ENCODE measurements around the gene CRYGS. TPM values are rescaled to one million over a fixed set of nuclear protein-coding genes. Genes with fewer than 3 reads are reported as not detected.
A peak's percentile ranks its signal among the peaks of the same experiment; 100 is the strongest.
"Not testable (repeated sequence)": the region's sequence is repeated elsewhere in the genome, so short reads cannot be mapped to it uniquely, and the experiment has no call there.

Gene CRYGS
- total RNA-seq, 1 donor from 2014 or later: 4.8 TPM

DNA sequence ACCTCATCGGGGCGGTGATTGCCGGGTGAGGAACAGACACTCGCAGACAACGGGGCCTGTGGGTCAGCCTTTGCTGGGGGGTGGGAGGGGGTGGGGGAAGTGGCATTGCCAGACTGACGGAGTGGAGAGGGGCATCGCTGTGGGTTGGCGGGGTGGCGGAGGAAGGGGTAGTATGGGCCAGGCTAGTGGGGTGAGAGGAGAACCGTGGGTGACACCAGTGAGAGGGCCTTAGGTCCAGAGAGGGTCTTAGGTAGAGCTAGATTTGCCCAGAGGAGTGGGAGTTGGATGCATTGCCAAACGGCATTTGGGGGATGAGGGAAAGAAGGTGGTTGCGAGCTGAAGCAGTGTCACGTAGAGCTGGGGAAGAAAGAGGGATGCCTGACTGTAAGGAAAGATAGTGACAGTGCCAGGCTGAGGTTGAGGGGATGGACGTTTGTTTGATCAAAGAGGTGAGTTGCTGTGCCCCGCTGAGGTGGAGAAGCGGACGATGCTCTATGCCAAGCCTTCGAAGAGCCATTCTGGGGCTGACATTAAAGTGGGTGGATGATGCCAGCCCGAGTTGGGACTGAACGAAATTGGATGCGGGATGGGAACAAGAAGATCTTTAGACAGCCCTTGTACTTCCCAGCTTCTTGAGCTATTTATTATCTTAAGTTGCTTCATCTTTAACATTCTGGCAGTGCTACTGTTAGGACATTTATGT, 26.9 kb upstream of the CRYGS start:
- Mint-ChIP-seq H3K27me3 (no peaks in the 10 kb centered on the region), H3K9me3 (no peaks in the 10 kb centered on the region), H3K36me3 (ENCODE audit: low read depth) (peaks cover 45% of the 10 kb centered on the region), H3K27ac (peak overlapping the region; percentile 99), H3K4me3 (peak overlapping the region; percentile 90), H3K4me1 (peaks cover 46% of the 10 kb centered on the region)
- intact Hi-C loops (cut with micrococcal nuclease): loop anchor here (1.0 to 5.0 kb wide), 6 partner anchors 46 to 633 kb away; partner anchors contain the start of genes EIF4A2, ETV5, RFC4 and TRA2B
- DNase-seq: no peak

DNA sequence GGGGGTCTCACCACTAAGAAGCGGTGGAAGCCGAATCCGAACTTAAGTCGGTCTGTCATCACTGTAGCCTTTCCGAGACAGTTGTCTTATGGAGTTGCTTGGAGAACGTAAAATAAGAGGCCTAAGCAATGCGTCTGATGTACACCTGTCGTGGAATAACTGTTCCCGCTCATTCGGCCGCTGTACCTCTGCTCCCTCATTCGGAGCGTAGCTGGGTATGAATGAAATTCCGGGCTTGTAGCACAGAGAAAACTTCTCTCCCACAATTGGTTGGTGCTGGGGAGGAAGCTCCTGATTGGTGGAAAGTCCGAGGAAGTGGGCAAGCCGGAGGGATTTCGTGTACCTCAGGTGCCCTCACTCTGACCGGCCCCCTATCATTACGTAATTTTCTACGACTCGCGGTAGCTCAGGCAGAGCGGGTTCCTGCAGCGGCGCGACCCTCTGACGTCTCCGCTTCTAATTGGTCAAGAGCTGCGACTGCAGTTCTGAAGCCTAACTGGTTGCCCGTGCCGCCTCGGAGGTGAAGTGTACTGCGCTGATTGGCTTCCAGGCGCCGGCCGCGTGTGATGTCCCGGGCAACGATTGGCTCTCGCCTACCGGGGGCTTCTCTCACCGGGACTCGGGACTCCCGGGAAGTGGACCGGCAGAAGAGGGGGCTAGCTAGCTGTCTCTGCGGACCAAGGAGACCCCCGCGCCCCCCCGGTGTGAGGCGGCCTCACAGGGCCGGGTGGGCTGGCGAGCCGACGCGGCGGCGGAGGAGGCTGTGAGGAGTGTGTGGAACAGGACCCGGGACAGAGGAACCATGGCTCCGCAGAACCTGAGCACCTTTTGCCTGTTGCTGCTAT, 26.1 kb upstream of the CRYGS start, which contains the start of gene DNAJB11:
Gene DNAJB11 (plus strand): TSS at position 625 of the 845 bp plus-strand sequence. CDS start 178 bp downstream, at position 803.
- Mint-ChIP-seq H3K4me3 (peak within 1 kb of the TSS; percentile 90), H3K4me1 (peaks cover 47% of the 10 kb centered on the region), H3K36me3 (ENCODE audit: low read depth) (peaks cover 37% of the 10 kb centered on the region), H3K27ac (peak within 1 kb of the TSS; percentile 99), H3K27me3 (no peaks in the 10 kb centered on the region), H3K9me3 (no peaks in the 10 kb centered on the region)
- intact Hi-C loops (cut with micrococcal nuclease): loop anchor here (1.0 to 5.0 kb wide), 6 partner anchors 46 to 632 kb away; partner anchors contain the start of genes EIF4A2, ETV5, RFC4 and TRA2B
- DNase-seq: peak; percentile 99

GRCh38 chr3:186569779-186570095, 25.6 kb upstream of the CRYGS start:
- H3K27me3 Mint-ChIP-seq: no peaks in the 10 kb centered on the region
- H3K4me1 Mint-ChIP-seq: peaks cover 45% of the 10 kb centered on the region
- H3K9me3 Mint-ChIP-seq: no peaks in the 10 kb centered on the region
- H3K36me3 Mint-ChIP-seq (ENCODE audit: low read depth): peaks cover 35% of the 10 kb centered on the region
- intact Hi-C loops (cut with micrococcal nuclease): loop anchor here (1.0 to 5.0 kb wide), 7 partner anchors 47 to 631 kb away; partner anchors contain the start of genes EIF4A2, ETV5, RFC4 and ST6GAL1
- H3K27ac Mint-ChIP-seq: peak overlapping the region; percentile 99
- DNase-seq: no peak
- peak overlapping the region; percentile 90 for H3K4me3 Mint-ChIP-seq

GRCh38 chr3:186569361-186569760, 25.2 kb upstream of the CRYGS start:
- Mint-ChIP-seq H3K4me3 (peak overlapping the region; percentile 90), H3K27ac (peak overlapping the region; percentile 99), H3K4me1 (peaks cover 45% of the 10 kb centered on the region), H3K36me3 (ENCODE audit: low read depth) (peaks cover 35% of the 10 kb centered on the region)
- DNase-seq: peak; percentile 55
- not testable (repeated sequence) for H3K27me3 Mint-ChIP-seq, H3K9me3 Mint-ChIP-seq
- intact Hi-C loops (cut with micrococcal nuclease): loop anchor here (5.0 kb wide), 1 partner anchor 363 kb away; the partner anchor contains the start of gene ST6GAL1

DNA sequence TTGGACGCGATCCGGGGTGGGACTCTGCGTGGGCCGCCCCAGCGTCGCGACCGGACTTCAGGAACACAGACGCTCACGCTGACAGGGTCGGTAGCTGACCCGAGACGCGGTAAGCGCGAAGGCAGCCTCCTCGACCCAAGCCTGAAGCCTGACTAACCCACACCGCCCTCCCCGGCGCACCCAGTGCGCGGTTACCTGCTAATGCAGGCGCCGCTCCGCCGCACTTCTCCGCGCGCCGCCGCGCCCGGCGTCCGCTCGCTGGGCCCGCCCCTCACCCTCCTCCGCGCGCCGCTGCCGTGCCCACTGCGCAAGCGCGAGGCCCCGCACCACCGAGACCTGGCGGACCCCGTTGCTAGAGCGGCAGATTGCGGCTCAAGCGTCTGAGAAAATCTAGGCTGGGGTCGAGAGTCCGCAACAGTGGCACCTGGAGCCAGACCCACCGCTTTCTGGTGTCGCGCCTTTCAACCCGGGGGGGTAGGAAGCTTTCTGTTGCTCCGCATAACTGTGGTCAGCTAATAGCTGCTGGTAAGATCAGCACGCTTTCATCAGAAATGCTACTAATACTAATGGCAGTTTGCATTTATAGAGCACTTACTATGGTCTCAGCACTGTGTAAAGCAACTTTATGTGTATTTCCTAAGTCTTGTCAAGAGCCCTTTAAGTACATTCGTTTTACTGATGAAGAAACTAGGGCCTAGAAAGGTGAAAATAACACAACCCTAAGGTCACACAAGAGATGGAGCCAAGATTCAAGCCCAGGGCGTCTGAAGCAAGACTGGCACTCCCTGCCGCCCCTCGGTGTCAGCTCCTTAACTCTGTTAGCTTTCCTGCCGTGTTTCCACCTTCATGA, 23.1 kb upstream of the CRYGS start, which contains the start of gene TBCCD1:
Gene TBCCD1 (minus strand): TSS at position 268 of the 850 bp plus-strand sequence. CDS start 3,010 bp downstream, outside the sequence.
- peaks cover 48% of the 10 kb centered on the region for H3K4me1 Mint-ChIP-seq
- peak within 1 kb of the TSS; percentile 89 for H3K27ac Mint-ChIP-seq
- peaks cover 31% of the 10 kb centered on the region for H3K36me3 Mint-ChIP-seq (ENCODE audit: low read depth)
- intact Hi-C loops (cut with micrococcal nuclease): loop anchor here (2.0 to 5.0 kb wide), 2 partner anchors 32 to 365 kb away; partner anchors contain the start of gene ST6GAL1
- H3K4me3 Mint-ChIP-seq: peak within 1 kb of the TSS; percentile 97
- no peaks in the 10 kb centered on the region for H3K9me3 Mint-ChIP-seq
- peak; percentile 99 for DNase-seq
- H3K27me3 Mint-ChIP-seq: no peaks in the 10 kb centered on the region

DNA sequence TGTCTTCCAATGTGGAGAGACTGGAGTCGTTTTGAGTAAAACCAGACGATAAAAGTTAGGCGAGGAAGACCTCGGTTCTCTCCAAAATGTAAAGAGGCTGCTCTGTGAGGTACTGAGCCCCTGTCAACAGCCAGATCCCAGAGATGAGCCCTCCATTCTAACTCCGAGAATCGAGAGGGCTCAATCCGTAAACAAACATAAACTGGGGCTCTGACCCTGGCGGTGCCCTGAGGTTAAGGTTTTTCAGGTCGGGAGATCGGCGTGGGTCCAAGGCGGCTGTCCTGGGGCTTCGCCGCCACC, 22.5 kb upstream of the CRYGS start:
- peaks cover 31% of the 10 kb centered on the region for H3K36me3 Mint-ChIP-seq (ENCODE audit: low read depth)
- no peaks in the 10 kb centered on the region for H3K9me3 Mint-ChIP-seq
- intact Hi-C loops (cut with micrococcal nuclease): loop anchor here (2.0 to 5.0 kb wide), 2 partner anchors 32 to 366 kb away; partner anchors contain the start of gene ST6GAL1
- peak overlapping the region; percentile 89 for H3K27ac Mint-ChIP-seq
- DNase-seq: no peak
- peaks cover 44% of the 10 kb centered on the region for H3K4me1 Mint-ChIP-seq
- no peaks in the 10 kb centered on the region for H3K27me3 Mint-ChIP-seq
- H3K4me3 Mint-ChIP-seq: peak overlapping the region; percentile 97

DNA sequence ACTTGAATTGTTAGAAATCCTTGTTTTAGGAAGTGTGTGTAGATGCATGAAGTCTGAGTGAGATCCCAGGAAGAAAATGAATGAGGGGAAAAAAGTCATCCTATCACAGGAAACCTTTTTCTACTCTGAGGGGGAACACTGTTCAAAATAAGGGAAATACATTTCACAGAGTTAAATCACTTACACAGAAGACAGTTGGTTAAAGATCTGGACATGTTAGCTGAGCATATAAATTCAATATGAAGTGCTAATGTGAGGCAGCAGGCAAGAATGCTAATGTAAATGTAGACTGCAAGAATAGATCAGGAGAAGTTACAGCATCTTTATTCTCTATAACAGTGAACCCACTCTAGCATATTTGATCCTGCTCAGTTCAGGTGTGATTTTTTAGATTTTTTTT, 20.4 kb upstream of the CRYGS start:
- intact Hi-C loops (cut with micrococcal nuclease): no loop called here
- Mint-ChIP-seq H3K27me3 (no peaks in the 10 kb centered on the region), H3K9me3 (no peaks in the 10 kb centered on the region), H3K27ac (no peak overlapping the region), H3K4me3 (no peak overlapping the region), H3K4me1 (peaks cover 36% of the 10 kb centered on the region), H3K36me3 (ENCODE audit: low read depth) (peaks cover 33% of the 10 kb centered on the region)
- DNase-seq: no peak

- H3K4me3 Mint-ChIP-seq: no peak overlapping the region
- no peaks in the 10 kb centered on the region for H3K4me1 Mint-ChIP-seq
- peaks cover 32% of the 10 kb centered on the region for H3K36me3 Mint-ChIP-seq (ENCODE audit: low read depth)
- DNase-seq: no peak
- H3K27me3 Mint-ChIP-seq: no peaks in the 10 kb centered on the region
- intact Hi-C loops (cut with micrococcal nuclease): no loop called here
- H3K9me3 Mint-ChIP-seq: no peaks in the 10 kb centered on the region
- no peak overlapping the region for H3K27ac Mint-ChIP-seq
Measured at GRCh38 chr3:186552408-186553031, 8.3 kb upstream of the CRYGS start.

DNA sequence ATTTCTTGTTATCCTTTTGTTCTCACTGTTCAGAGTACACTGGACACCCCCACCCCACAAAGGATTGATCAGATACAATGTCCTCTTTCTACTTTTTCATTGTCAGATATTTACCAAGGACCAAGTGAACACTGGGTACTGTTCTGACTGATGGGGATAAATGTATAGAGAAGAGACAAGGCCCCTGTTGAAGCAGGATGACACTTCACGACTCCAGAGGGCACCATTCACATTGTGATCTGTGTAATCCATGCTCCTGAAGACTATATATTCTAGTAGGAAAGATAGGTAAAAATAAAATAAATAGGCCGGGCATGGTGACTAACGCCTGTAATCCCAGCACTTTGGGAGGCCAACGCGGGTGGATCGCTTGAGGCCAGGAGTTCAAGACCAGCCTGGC, 7.2 kb upstream of the CRYGS start:
- no peak overlapping the region for H3K27ac Mint-ChIP-seq
- no peaks in the 10 kb centered on the region for H3K4me1 Mint-ChIP-seq
- H3K9me3 Mint-ChIP-seq: no peaks in the 10 kb centered on the region
- intact Hi-C loops (cut with micrococcal nuclease): no loop called here
- peaks cover 24% of the 10 kb centered on the region for H3K36me3 Mint-ChIP-seq (ENCODE audit: low read depth)
- no peak overlapping the region for H3K4me3 Mint-ChIP-seq
- DNase-seq: no peak
- no peaks in the 10 kb centered on the region for H3K27me3 Mint-ChIP-seq

DNA sequence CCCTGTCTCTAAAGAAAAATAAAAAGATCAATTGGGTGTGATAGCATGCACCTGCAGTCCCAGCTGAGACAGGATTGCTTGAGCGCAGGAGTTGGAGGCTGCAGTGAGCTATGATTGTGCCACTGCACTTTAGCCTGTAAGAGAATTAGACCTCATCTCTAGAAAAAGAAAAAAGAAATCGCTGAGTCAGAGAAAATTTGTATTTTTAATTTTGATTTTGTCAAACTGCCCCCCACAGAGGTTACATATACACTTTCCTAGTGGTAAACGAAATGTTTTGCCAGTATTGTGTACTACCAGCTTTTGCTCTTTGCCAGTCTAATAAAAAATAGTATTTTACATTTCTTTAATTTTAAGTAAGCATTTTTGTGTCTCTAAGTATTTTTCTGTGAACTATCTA, 5.3 kb upstream of the CRYGS start:
- Mint-ChIP-seq H3K27me3 (no peaks in the 10 kb centered on the region), H3K4me1 (no peaks in the 10 kb centered on the region), H3K4me3 (no peak overlapping the region), H3K27ac (no peak overlapping the region), H3K36me3 (ENCODE audit: low read depth) (peaks cover 20% of the 10 kb centered on the region), H3K9me3 (no peaks in the 10 kb centered on the region)
- DNase-seq: no peak
- intact Hi-C loops (cut with micrococcal nuclease): no loop called here

DNA sequence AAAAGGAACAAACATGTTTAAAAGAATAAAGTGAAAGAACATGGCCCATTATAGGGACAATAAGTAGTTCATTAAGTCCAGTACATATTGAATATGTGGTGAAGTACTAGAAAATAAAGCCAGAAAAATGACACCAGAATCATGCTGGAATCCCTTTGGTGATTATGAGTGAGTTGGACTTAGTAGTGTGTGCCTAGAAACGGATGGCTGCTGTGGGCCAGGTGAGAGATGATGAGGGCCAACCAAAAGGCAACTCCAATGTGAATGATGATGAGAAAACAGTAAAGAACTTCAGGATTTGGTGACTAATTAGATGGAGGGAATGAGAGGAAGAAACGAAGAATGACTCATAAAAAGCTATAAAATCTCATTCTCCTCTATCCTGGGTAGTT, 3.3 kb downstream of the CRYGS start:
- H3K4me1 Mint-ChIP-seq: peaks cover 27% of the 10 kb centered on the region
- no peak for DNase-seq
- H3K9me3 Mint-ChIP-seq: no peaks in the 10 kb centered on the region
- no peaks in the 10 kb centered on the region for H3K27me3 Mint-ChIP-seq
- intact Hi-C loops (cut with micrococcal nuclease): loop anchor here (1.0 kb wide), 3 partner anchors 282 to 564 kb away; no protein-coding TSS in a partner anchor
- no peak overlapping the region for H3K4me3 Mint-ChIP-seq
- peak overlapping the region; percentile 21 for H3K27ac Mint-ChIP-seq
- H3K36me3 Mint-ChIP-seq (ENCODE audit: low read depth): peaks cover 14% of the 10 kb centered on the region

- DNase-seq: peak; percentile 95
- peak overlapping the region; percentile 21 for H3K27ac Mint-ChIP-seq
- peak overlapping the region; percentile 28 for H3K4me3 Mint-ChIP-seq
- H3K36me3 Mint-ChIP-seq (ENCODE audit: low read depth): peaks cover 17% of the 10 kb centered on the region
- peaks cover 31% of the 10 kb centered on the region for H3K4me1 Mint-ChIP-seq
- H3K9me3 Mint-ChIP-seq: no peaks in the 10 kb centered on the region
- no peaks in the 10 kb centered on the region for H3K27me3 Mint-ChIP-seq
- intact Hi-C loops (cut with micrococcal nuclease): loop anchor here (1.0 kb wide), 3 partner anchors 281 to 563 kb away; no protein-coding TSS in a partner anchor
Measured at GRCh38 chr3:186540221-186540834, 3.9 kb downstream of the CRYGS start.

All from activated CD4-positive, alpha-beta T cell treated with anti-CD3 and anti-CD28 coated beads, Interleukin-2, amount 10 ng/mL, durations not matched to agents 24 days and 14 days (primary cell).